IMR-90 (cell line): ENCODE data around the gene SCN8A.

Source experiments
- CTCF ChIP-seq: conservative IDR thresholded peaks from 2 replicates; pipeline ENCODE4 v1.5.1; 2012; ENCODE audit warnings: mild to moderate bottlenecking, low read depth, low read length, improper control_type of control experiment
- NFE2L2 ChIP-seq: fragments of 150-350 bp; IDR thresholded peaks from 2 replicates; pipeline ENCODE4 v1.6.1; 2016; ENCODE audit warnings: low read depth, mild to moderate bottlenecking, low read length
- POLR2A ChIP-seq: IDR thresholded peaks from 2 replicates; pipeline ENCODE4 v1.6.1; 2012; ENCODE audit warnings: mild to moderate bottlenecking, low read depth, low read length
- RAD21 ChIP-seq: IDR thresholded peaks from 2 replicates; pipeline ENCODE4 v1.6.1; 2012; ENCODE audit warnings: low read length, improper control_type of control experiment

GRCh38 chr12:51740536-51740935, 149.5 kb downstream of the SCN8A start:
- TF ChIP-seq RAD21 (no peak), CTCF (no peak), NFE2L2 (no peak), POLR2A (no peak)
